Spinal cord (tissue), 10 donors: ENCODE data around the gene AUTS2. TPM values are rescaled to one million over a fixed set of nuclear protein-coding genes. Genes with fewer than 3 reads are reported as not detected.
A peak's percentile ranks its signal among the peaks of the same experiment; 100 is the strongest.

Source experiments
- DNase-seq, 6 donors: peaks; one replicate each; pipeline versions ENCODE4 v3.0.0 to v3.0.0-alpha.2; 2013 to 2015; ENCODE audit warnings: low spot score in 6 of 6, low read depth in 4 of 6
- H3K27ac ChIP-seq: one replicate; pipeline ENCODE4 v1.5.1; 2013; ENCODE audit warnings: low read depth, low read length, control low read depth
- H3K27me3 ChIP-seq: one replicate; pipeline ENCODE4 v1.6.1; 2013; ENCODE audit warnings: low read length; ENCODE audit not compliant: control insufficient read depth, insufficient read depth
- H3K36me3 ChIP-seq: one replicate; pipeline ENCODE4 v1.6.1; 2013; ENCODE audit warnings: low read length; ENCODE audit not compliant: control insufficient read depth, insufficient read depth
- H3K4me1 ChIP-seq: one replicate; pipeline ENCODE4 v1.6.1; 2013; ENCODE audit warnings: low read length; ENCODE audit not compliant: control insufficient read depth, insufficient read depth
- H3K4me3 ChIP-seq: one replicate; pipeline ENCODE4 v1.5.1; 2013; ENCODE audit warnings: low read depth, low read length, control low read depth
- H3K9me3 ChIP-seq: one replicate; pipeline ENCODE4 v1.6.1; 2013; ENCODE audit warnings: low read length; ENCODE audit not compliant: control insufficient read depth, insufficient read depth
- WGBS: methylation state at CpG from one replicate; pipeline ENCODE4 v1.1.5; 2013; ENCODE audit warnings: missing lambda C conversion rate; ENCODE audit not compliant: insufficient coverage; 5-methylcytosine and 5-hydroxymethylcytosine counted together
- polyA plus RNA-seq, 2 donors: library from polyadenylated mRNA; unstranded; fragments of 120-200 nt; gene quantifications; one replicate each; pipeline ENCODE4 v1.2.1, GENCODE V29; 2013; ENCODE audit not compliant: insufficient read length in 2 of 2
- total RNA-seq, 2 donors: library from RNA; depleted of rRNA in 1 of 2; stranded (reverse); fragments of 120-200 nt in 1 of 2; fragments of >200 nt in 1 of 2; gene quantifications; one replicate each; pipeline versions ENCODE4 v1.2.3 to v1.2.4, GENCODE V29; 2013 to 2014
- donor health status: healthy.

The AUTS2 gene
- total and polyA plus RNA-seq, 4 donors = 56.2 to 214 (median 135) TPM

- 51% methylated on average over 2 of the region's 2 CpGs for WGBS
Measured at GRCh38 chr7:69932034-69932628, 333.9 kb downstream of the AUTS2 start.

GRCh38 chr7:69934144-69934903, 336.0 kb downstream of the AUTS2 start:
- Histone ChIP-seq H3K27ac (no peak overlapping the region), H3K9me3 (no peaks in the 10 kb centered on the region), H3K27me3 (peaks cover 2% of the 10 kb centered on the region), H3K4me1 (peaks cover 4% of the 10 kb centered on the region), H3K4me3 (no peak overlapping the region), H3K36me3 (no peaks in the 10 kb centered on the region)
- DNase-seq = peak; percentile 54 to 93 (median 74)
- 37% methylated on average over 5 of the region's 5 CpGs for WGBS

More at GRCh38 chr7:69932034-69932628, 333.9 kb downstream of the AUTS2 start:
- H3K9me3 ChIP-seq = no peaks in the 10 kb centered on the region
- H3K36me3 ChIP-seq = peaks cover 3% of the 10 kb centered on the region
- peak; percentile 49 to 95 (median 54) for DNase-seq
- no peak overlapping the region for H3K4me3 ChIP-seq
- no peak overlapping the region for H3K27ac ChIP-seq
- peaks cover 4% of the 10 kb centered on the region for H3K4me1 ChIP-seq
- H3K27me3 ChIP-seq = no peaks in the 10 kb centered on the region

- peak in 1 of 6 donors; percentile 26 for DNase-seq
- H3K36me3 ChIP-seq = no peaks in the 10 kb centered on the region
- WGBS = 80% methylated on average over 2 of the region's 2 CpGs
- H3K4me3 ChIP-seq = no peak overlapping the region
- peaks cover 4% of the 10 kb centered on the region for H3K4me1 ChIP-seq
- no peak overlapping the region for H3K27ac ChIP-seq
- peaks cover 4% of the 10 kb centered on the region for H3K27me3 ChIP-seq
- H3K9me3 ChIP-seq = no peaks in the 10 kb centered on the region
Measured at GRCh38 chr7:69935107-69935506, 336.8 kb downstream of the AUTS2 start.

- no peaks in the 10 kb centered on the region for H3K9me3 ChIP-seq
- H3K27me3 ChIP-seq = peaks cover 7% of the 10 kb centered on the region
- H3K36me3 ChIP-seq = no peaks in the 10 kb centered on the region
- H3K27ac ChIP-seq = no peak overlapping the region
- peaks cover 4% of the 10 kb centered on the region for H3K4me1 ChIP-seq
- no peak for DNase-seq
- no peak overlapping the region for H3K4me3 ChIP-seq
- WGBS = 70% methylated on average over 3 of the region's 4 CpGs
Measured at GRCh38 chr7:69937097-69937496, 338.8 kb downstream of the AUTS2 start.

GRCh38 chr7:69939317-69939716, 341.0 kb downstream of the AUTS2 start:
- H3K4me1 ChIP-seq = peaks cover 4% of the 10 kb centered on the region
- H3K4me3 ChIP-seq = no peak overlapping the region
- H3K27me3 ChIP-seq = peaks cover 9% of the 10 kb centered on the region
- no peaks in the 10 kb centered on the region for H3K36me3 ChIP-seq
- DNase-seq = no peak
- H3K9me3 ChIP-seq = no peaks in the 10 kb centered on the region
- WGBS = no CpG with 5 or more reads among the region's 1 CpG
- H3K27ac ChIP-seq = no peak overlapping the region

GRCh38 chr7:69941077-69941651, 342.9 kb downstream of the AUTS2 start:
- no CpG with 5 or more reads among the region's 7 CpGs for WGBS
- no peak for DNase-seq
- Histone ChIP-seq H3K4me1 (no peaks in the 10 kb centered on the region), H3K4me3 (no peak overlapping the region), H3K9me3 (no peaks in the 10 kb centered on the region), H3K27me3 (peaks cover 9% of the 10 kb centered on the region), H3K36me3 (no peaks in the 10 kb centered on the region), H3K27ac (no peak overlapping the region)

- Histone ChIP-seq H3K4me1 (no peaks in the 10 kb centered on the region), H3K27me3 (peaks cover 9% of the 10 kb centered on the region), H3K9me3 (no peaks in the 10 kb centered on the region), H3K4me3 (no peak overlapping the region), H3K36me3 (no peaks in the 10 kb centered on the region), H3K27ac (no peak overlapping the region)
- peak in 1 of 6 donors; percentile 66 for DNase-seq
- WGBS = no CpG with 5 or more reads among the region's 1 CpG
Measured at GRCh38 chr7:69942573-69942972, 344.3 kb downstream of the AUTS2 start.

- H3K27ac ChIP-seq = no peak overlapping the region
- peaks cover 2% of the 10 kb centered on the region for H3K27me3 ChIP-seq
- no peaks in the 10 kb centered on the region for H3K4me1 ChIP-seq
- DNase-seq = peak in 1 of 6 donors; percentile 29
- no peaks in the 10 kb centered on the region for H3K9me3 ChIP-seq
- H3K4me3 ChIP-seq = no peak overlapping the region
- no peaks in the 10 kb centered on the region for H3K36me3 ChIP-seq
- 86% methylated on average over 4 of the region's 5 CpGs for whole genome bisulfite sequencing
Measured at GRCh38 chr7:69946901-69947300, 348.6 kb downstream of the AUTS2 start.

GRCh38 chr7:69947998-69948397, 349.7 kb downstream of the AUTS2 start:
- 100% methylated on average over 1 of the region's 3 CpGs for WGBS
- DNase-seq = no peak
- no peaks in the 10 kb centered on the region for H3K4me1 ChIP-seq

More at GRCh38 chr7:69947998-69948397, 349.7 kb downstream of the AUTS2 start:
- Histone ChIP-seq H3K36me3 (no peaks in the 10 kb centered on the region), H3K4me3 (no peak overlapping the region), H3K27me3 (no peaks in the 10 kb centered on the region), H3K9me3 (no peaks in the 10 kb centered on the region), H3K27ac (no peak overlapping the region)
